ENCODE results near the gene POLD2.
"Not testable (repeated sequence)": the region's sequence is repeated elsewhere in the genome, so short reads cannot be mapped to it uniquely, and the experiment has no call there.

Gene POLD2

GRCh38 chr7:44138698-44139097 lies 15.3 kb upstream of the POLD2 start:
- no peak for DNase-seq

DNA sequence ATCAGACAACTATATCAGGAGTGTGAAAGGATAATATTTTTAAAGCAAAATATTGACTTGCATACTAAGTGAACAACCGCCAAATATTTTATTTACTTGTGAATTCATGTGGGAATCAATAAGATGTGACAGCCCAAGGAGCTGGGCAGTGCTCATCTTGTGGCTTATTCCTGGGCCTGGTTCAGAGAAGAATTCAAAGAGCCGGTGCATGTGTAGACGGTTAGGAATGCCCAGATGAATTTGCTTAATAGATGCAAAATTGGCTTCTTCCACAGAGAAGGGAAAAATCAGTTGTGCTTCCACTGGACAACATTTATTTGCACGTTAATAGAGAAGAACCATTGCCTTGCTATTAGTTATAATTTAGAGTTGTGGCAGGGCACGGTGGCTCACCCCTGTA lies 13.4 kb upstream of the POLD2 start:
- DNase-seq: no peak

- DNase-seq: no peak
Observed at GRCh38 chr7:44134943-44135628, 11.7 kb upstream of the POLD2 start.

DNA sequence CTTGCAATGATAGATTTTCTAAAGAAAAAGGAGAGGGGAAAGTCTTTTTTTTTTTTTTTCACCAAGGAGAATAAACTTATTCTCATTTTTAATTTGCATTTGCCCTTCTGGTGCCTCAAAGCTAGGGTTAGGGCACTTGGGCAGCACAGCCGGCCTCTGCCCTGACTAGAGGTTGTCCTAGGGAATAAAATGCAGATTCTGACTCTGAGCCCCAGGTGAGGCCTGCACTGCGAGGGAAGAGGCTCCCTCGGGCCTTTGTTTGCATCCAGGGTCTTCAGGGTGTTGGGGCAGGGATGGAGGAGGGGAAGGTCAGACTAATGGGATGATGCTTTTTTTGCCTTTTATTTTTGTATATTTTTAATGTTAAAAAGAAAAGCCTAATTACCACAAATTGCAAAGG lies 9.9 kb upstream of the POLD2 start:
- no peak for DNase-seq

DNA sequence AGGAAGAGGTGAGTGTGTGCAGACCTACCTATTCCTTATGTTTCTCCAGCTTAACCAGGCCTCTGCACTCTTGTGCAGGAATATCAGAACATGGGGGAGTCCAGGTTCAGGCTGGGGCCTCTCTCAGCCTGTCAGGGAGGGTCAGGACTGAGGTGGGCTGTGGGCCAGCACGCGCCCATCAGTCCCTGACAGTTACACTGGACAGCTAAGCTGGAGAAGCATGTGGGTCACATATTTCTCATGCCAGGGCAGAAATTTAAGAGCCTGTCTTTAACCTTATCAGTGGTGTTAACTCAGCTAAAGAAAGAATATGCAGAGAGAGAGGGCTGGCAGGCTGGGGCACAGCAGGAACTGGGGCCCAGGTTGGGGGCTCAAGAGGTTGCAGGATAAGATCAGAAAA lies 8.7 kb upstream of the POLD2 start:
- no peak for DNase-seq

DNA sequence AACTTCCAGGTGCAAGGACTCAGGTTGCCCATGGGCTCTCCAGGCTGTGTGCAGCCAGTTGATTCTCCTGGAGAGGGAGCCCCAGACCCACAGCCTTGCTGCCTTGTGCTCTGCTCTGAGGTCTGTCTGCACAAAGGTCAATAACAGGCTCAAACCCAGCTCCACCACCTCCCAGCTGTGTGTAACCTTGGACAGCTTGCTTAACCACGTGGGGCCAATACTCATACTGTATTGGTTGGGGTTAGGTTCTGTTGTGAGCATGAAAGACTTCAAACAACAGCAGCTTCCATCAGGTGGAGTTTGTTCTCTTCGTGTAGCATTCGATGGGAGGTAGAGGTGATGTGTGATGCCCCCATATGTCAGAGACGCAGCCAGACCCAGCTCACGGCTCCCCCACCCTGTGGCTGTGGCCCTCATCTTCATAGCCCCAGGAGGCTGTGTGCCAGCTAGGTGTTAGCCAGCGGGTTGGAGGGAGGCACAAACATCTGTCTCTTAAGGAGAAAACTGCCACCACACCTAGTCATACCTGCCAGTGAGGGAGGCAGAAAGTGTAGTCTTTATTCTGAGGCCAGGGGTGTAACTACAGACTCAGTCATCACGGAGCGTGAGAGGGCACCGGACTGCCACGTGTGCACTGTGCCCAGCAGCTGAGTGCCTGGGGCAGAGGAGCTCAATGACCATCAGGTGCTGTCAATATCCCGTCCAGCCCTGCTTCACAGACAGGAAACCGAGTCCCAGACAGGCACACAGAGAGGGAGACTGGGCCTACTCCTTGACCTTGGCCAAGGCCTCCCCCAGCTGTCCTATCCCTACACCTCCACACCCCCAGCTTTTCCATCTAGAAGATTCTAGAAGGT lies 8.1 kb upstream of the POLD2 start:
- peak; percentile 44 for DNase-seq

DNA sequence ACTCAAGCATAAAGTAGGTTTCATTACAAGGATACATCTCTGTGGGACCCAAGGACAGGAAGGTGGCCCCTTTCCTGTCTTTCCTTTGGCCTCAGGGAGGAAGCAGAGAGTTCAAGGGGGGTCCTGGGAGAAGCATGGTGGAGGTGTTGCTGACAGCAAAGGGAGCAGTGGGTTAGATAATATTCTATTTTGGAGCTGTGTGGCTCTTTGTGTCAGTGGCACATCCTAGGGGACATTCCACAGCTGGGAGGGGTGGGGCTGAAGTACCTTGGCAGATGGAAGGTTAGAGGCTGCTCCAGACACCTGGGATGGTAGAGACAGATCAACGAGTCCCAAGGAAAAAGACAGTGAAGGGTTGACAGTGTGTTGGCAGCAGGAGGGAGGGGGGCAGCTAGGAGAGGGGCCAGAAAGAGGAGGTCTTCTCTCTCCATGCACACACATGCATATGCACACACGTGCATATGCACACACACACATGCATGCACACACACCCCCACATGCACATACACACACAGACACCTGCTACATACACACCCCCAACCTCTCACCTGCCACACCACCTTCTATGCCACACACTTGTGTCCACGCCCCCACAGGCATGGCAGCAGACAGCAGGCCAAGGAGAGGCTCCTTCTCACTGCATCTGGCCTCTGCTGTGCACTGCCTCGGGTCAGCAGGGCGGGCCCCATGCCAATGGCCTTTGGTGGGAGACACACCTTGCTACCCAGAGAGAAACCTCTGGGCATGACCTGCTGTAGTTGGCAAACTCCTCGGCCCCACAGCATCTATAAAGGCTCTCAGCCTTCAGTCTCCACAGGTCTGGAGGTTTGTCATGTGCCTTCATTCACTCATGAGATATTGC lies 5.6 kb upstream of the POLD2 start:
- DNase-seq: no peak

- no peak for DNase-seq
Observed at GRCh38 chr7:44127161-44127560, 3.8 kb upstream of the POLD2 start.

GRCh38 chr7:44126574-44126973 lies 3.2 kb upstream of the POLD2 start:
- not testable (repeated sequence) for DNase-seq

- no peak for DNase-seq
Observed at GRCh38 chr7:44124822-44125202, 1.5 kb upstream of the POLD2 start.

DNA sequence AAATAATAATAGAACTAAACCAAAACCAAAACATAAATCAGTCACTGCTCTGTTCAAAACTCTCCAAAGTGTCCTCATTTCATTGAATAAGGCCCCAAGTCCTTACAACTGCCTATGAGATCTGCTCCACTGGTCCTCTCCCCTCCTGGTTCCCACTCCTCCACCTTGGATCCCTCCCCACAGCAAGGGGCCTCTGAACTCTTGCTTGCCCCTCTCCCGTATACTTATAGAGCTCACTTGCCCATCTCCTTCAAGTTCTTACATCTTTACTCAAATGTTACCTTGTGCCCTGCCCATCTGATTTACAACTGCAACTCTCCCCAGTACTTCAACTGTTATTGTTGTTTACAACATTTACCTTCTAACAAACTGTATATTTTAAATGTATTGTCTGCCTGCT lies 819 bp downstream of the POLD2 start:
- no peak for DNase-seq

DNA sequence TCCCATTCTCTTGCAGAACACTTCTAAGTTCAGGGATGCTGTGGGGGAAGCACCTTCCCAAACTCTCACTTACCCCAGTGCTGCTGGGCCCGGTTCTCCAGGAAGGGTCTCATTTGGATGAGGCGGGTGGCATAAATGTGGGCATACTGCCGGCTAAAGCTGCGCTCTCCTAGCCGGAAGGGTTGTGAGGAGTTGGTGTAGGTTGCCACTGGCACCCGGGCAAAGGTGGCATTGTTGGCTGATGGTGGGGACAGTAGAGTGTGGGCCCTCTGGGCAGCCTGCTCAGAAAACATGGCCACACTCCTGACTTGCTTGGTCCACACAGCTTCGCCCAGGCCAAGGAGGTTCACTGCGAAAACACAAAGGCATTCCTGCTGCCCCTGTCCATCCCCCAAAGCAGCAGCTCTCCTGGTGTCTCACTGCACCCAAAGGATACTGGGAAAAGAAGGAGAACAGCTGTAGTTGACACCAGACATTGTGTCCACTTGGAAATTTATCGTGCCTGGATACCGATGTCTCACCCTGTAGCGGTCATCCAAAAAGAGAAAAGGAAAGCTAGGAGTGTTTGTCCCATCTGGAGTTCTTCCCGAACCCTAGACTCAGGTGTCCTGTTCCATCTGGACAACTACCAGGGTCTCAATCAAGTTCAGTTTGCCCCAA lies 1.5 kb downstream of the POLD2 start:
- no peak for DNase-seq

GRCh38 chr7:44120395-44120794 lies 3.0 kb downstream of the POLD2 start:
- DNase-seq: no peak

DNA sequence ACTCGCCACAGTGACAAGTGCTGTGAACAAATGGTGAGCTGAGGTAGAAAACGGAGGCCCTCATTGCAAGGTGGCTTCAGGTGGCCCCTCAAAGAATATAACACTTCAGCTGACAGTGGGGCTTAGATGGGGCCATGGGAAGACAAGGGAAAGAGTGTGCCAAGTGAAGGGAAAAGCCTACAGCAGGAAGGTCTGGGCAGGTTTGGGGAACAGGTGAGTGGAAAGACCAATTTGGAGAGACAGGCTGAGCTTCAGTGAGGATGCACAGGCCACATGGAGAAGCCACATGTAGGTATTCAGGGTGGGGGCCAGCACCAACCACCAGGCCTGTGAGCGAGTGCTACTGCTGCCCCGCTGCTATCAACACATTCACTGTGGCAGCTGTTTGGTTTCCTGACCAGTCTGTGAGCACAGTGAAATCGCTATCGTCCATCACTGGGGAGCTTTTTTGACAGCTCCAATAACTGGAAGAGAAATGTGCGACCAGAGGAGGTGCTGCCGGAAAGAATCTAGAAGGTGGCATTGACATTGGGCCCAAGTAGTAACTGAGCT lies 3.4 kb downstream of the POLD2 start:
- DNase-seq: no peak

- no peak for DNase-seq
Observed at GRCh38 chr7:44117801-44118429, 5.4 kb downstream of the POLD2 start.

DNA sequence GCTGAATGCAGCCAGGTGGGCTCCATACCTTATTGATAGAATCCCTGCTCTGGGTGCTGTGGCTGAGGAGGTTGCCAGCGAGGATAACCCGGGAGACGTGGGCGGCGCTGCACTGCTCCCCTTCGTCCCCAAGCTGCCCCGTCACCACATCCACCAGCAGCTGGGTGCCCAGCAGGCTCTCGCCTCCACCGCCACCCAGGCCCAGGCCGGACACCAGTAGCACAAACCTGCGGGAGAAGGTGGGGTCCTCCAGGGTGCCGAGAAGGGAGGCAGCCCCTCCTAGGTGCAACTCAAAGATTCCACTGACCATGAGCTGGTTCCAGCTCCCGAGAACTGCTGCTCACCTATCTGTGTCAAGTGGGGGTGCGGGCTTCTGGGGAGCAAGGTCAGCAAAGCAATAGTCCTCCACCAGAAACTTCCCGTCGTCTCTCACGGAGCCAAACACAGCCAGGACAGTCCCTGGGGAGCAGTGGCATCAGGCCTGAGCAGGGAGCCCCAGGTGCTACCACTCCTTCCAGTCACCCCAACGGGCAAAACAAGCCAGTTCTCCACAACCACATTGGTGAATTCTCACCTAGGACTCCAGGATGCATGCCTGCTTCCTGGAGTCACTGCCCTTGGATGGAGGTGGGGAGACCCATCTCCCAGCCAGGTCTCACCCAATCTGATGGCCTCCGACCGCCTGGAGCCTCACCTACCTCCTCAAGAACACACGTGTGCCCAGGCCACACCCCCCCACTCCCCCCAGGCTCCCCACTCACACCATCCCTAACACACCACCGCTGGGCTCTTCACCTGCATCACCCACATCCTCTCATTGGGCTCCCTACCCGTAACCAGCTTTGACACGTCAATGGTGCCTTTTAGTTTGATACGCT lies 6.3 kb downstream of the POLD2 start:
- no peak for DNase-seq

DNA sequence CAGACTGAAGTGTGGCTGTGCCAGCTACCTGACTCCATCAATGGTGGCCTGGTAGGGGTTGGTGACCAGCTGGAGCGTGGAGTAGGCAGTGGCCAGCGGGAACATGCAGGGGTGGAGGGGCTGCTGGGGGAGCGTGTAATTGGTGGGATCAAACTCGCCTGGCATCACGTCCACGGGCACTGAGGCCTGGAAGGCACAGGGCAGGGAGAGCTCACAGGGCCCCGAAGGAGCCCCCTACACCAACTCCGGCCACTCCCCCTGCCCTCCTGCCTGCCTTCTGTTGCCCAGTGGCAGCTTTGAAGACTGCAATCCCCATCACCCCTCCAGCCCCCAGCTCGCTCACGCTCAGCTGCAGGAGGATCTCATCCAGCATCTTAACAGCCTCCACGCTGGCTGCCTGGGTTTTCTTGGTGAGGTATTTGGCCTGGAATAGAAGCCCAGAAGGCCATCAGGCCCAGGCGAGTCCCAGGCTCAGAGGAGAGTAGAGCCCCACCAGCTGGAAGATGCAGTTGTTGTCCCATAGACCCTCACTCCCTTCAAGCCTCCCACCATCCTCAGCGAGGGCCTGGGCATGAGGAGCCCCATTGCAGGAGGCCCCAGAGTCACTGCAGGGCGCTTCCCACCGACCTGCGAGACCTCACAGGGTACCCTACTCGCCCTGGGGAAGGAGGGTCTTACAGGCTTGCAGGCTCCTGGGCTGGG lies 7.1 kb downstream of the POLD2 start:
- no peak for DNase-seq

DNA sequence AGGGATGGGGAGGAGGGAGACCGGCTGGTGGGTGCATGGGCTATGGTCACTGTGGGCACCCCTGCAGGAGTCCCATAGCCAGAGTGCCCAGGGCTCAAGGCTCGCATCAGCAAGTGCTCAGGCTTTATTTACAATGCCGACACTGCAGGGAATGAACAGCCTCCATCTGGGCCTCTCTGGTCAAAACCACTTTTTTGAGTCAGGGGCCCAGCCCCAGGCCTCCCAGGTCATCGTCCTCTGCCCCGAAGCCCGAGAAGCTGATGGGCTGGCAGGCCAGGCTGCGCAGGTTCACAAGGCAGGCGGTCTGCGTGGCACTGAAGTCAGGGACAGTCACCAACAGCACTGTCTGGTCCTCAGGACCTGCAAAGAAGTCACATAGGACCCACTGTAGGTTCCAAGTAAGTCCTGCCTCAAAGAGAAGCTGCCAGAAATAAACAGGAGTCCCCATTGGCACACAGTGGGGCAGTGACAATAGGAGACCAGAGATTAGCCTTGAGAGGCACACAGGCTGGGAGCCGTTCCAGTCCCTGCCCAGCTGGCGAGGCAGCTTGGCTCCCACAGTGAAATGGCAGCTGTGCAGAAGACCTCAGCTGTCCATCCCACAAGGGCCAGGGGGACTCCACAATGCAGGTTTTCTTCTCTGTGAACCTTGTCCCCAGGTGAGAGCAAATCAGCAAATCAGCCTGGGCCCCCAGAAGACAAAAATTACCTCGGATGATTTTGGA lies 8.6 kb downstream of the POLD2 start:
- no peak for DNase-seq

GRCh38 chr7:44113764-44114354 lies 9.5 kb downstream of the POLD2 start:
- no peak for DNase-seq

Data from hematopoietic multipotent progenitor cell treated with erythropoietin and hydrocortisone succinate and interleukin-3 and kit ligand, for 4 days (in vitro differentiated cells).